GM19372 (cell line): ENCODE measurements around the gene ARR3.
"Not testable (repeated sequence)": the region's sequence is repeated elsewhere in the genome, so short reads cannot be mapped to it uniquely, and the experiment has no call there.

Experiments
- ATAC-seq: cut with Tn5 transposase; IDR thresholded peaks from one replicate; pipeline ENCODE4 v1.9.1; 2021; ENCODE audit warnings: mild to moderate bottlenecking, low read depth, moderate library complexity; ENCODE audit not compliant: unreplicated experiment

The ARR3 gene

DNA sequence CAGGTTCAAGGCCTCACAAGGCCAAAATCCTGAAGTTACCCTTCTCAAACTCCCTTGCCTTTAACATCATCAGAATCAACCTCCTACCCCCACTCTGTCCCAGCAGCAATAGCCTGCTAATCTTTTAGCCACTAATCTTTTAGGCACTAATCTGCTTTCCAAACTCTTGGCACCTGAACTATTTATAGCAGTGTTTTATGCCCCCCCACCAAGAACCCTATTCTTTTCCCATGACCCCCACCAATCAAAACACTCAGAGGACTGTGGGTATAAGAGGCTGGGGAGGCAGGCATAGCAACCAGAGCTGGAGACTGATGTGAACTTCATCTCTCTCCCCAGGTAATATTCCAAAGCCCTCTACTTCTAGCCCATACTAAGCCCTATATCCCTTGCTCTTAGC lies at the start of gene ARR3:
ARR3 (plus strand) TSS at position 301 of the 400 bp plus-strand sequence. CDS start 1,052 bp downstream, outside the sequence.
- no peak for ATAC-seq

DNA sequence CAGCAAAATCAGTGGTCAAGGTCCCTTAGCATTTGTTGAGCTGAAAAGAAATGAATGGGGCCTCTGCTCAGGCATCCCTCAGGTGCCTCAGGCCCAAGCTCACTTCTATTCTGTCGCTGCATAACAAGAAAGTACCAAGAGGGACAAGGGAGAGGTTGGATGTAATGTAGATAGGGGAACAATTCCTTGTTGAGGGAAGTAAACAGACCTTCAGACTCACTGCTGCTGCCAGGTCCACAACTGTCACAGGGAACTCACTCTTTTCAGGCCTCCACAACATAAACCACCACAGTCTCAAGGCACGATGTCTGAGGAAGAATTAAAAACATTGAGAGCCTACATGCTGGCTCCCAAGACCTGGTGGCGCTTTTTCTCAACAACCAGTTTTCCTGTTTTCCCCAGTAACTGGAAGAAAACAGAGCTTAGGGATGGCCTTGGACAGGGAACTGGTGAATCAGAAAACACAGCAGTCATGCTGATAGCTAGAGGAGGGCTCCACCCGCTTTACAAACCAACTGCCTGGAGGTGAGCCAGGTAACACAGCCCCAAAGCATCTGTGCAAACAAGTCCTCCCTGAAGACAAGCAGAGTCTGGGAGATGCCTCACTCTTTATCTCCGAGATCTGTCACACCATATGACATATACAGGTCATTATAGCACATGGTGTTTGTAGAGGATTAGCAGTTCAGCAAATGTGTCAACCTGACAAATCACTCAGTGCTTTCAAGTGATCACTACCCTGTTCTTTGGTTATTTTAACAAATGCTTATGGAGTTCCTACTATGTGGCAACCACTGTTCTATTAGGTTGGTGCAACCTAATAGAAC lies 48.0 kb upstream of the ARR3 start:
- no peak for ATAC-seq

DNA sequence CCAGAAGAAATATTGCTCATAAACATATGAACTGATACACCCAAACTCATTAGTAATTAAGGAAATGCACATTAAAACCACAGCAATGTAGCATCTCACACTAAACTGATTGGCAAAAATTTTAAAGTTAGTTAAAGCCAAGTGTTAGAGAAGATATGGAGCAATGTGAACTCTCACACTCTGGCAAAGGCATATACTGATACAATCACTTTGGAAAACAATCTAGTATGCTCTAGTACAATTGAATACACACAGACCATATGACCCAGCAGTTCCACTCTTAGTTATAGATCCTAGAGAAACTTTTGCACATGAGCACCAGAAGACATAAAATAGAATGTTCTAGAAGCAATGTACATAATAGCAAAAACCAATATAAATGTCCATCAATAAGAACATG lies 42.1 kb upstream of the ARR3 start:
- no peak for ATAC-seq

DNA sequence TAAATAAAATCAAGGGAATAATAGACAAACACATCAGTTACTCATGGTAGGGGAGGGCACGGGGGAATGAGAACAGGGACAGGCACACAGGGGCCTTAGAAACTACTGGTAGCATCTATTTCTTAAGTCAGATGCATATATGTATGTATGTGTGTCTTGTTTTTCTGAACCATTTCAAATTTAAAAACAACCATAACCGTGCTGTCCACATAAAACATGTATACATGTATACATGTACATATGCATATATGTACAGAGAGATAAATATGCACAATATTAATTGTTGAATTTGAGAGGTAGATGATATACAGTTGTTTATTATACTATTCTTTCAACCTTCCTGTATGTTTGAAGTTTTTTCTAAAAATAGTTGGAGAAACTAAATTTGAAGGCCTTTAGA lies 41.4 kb upstream of the ARR3 start:
- ATAC-seq = no peak

DNA sequence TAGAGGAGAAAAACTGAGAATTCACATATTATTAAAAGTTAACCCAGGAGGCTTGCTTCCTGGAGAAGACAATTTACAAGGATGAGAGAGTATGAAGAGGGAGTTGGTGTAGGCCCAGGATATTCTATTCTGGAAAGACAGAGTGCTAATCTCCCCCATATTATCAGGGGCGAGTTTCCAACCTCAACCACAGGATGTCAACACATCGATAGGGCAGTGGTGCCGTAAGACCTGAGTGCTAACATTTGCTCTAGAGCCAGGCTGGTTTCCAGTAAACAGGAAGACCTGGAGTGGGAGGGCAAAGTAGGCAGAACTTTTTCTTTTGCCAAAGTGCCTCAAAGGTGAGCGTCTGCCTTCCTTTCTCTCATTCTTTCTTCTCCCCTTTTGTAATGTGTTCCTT lies 36.5 kb upstream of the ARR3 start:
- no peak for ATAC-seq

DNA sequence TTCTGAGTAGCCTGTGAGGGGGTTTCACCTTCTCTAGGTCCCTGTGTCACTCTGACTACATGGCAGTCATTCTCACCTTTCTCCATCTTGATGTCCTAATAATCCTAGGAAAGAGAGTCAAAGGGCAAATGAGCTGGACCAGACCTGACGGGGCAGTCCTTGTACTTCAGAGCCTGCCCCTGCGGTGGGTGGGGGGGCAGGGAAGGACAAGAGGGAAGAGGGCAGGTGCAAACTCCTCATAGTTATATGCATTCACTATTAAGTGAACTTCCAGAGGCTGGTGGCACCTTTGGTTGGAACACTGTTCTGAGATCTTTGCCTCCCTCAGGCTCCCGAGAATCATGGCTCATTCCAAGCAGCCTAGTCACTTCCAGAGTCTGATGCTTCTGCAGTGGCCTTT lies 33.8 kb upstream of the ARR3 start, which contains the start of gene AWAT1:
AWAT1 (plus strand) TSS at position 301 of the 400 bp plus-strand sequence; CDS start at position 342, 41 bp downstream.
- ATAC-seq = no peak

DNA sequence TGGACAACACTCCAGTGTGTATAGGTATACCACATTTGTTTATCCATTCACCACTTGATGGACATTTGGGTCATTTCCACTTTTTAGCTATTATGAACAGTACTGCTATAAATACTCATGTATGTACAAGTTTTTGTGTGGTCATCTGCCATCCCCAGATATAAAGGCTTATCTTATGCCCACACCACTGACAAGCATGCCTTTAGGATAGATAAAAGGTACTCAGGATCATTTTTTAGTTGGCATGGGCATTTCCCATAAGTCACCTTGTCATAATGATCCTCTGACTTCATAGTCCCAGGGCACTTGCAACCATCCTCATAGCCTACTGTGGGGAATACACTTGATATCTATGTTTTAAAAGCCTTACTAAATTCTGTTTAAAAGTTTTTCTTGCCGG lies 27.4 kb upstream of the ARR3 start:
- ATAC-seq = no peak

DNA sequence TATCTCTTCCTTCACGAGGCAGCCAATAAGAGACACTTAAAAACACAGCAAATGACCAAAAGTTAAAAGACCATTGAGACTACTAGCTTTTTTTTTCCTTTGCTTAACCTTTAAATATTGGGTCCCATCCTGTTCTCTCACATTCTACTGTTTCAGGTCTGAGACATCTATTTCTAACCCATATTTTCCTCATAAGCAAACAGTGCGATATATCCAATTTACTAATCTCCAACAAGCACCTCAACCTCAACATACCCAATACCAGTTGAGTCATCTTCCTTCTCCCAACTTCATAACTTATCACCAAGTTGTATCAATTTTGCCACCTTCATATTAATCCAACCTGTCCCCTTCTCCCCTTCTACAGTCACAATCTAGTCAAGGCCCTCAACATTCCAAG lies 26.6 kb upstream of the ARR3 start:
- ATAC-seq = no peak

DNA sequence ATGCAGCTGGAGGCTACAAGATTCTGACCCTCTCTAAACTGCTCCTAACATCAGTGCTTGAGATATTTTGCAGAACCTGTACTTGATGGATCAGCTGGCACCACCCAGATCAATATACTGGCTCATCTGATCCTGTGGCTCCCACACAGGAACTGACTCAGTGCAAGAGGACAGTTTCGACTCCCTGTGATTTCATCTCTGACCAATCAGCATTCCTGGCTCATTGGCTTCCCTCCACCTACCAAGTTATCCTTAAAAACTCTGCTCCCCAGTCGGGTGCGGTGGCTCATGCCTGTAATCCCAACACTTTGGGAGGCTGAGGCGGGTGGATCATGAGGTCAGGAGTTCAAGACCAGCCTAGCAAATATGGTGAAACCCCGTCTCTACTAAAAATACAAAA lies 24.5 kb upstream of the ARR3 start:
- ATAC-seq = not testable (repeated sequence)

DNA sequence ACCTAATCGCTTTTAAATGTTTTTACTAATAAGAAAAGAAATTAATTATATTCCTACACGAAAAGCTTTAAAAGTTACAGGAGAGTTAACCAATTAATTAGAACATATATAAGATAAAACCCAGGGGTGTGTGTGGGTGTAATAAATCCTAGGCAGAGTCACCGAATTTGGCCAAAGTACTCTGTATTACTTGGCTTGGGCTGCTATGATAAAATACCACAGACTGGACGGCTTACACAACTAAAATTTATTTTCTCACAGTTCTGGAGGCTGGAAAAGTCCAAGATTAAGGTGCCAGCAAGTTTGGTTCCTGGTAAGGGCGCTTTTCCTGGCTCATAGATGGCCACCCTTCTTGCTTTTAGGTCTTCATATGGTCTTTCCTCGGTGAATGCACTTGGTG lies 23.3 kb upstream of the ARR3 start:
- no peak for ATAC-seq

DNA sequence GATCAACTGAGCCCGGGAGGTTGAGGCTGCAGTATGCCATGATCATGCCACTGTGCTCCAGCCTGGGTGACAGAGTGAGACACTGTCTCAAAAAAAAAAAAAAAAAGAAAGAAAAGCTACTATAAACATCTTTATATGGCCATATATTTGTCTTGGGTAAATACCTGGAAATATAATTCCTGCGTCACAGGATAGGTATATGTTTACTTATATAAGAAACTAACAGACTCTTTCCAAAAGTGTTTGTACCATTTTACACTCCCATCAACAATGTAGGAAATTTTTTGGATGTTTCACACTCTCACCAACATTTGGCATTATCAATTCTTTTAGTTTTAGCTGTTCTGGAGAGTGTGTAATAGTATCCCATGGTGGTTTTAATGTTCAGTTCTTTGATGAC lies 20.9 kb upstream of the ARR3 start:
- no peak for ATAC-seq

DNA sequence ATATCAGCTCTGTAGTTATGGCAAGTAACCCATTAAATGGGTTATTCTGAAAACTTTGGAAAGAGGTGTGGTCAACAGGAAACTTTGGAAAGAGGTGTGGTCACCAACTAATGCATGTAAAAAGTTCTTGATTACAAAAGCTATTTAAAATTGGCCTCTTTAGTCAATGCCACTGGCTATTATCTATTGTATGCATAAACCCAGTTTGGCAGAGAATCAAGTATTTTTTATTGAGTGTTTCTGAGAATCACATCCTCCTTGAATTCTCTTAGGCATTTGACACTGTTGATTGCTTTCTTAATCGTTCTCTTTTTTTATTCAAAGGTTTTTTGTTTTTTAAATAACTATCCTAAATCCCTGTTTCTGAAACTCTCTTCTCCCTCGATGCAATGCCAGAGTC lies 15.6 kb upstream of the ARR3 start:
- ATAC-seq = no peak

DNA sequence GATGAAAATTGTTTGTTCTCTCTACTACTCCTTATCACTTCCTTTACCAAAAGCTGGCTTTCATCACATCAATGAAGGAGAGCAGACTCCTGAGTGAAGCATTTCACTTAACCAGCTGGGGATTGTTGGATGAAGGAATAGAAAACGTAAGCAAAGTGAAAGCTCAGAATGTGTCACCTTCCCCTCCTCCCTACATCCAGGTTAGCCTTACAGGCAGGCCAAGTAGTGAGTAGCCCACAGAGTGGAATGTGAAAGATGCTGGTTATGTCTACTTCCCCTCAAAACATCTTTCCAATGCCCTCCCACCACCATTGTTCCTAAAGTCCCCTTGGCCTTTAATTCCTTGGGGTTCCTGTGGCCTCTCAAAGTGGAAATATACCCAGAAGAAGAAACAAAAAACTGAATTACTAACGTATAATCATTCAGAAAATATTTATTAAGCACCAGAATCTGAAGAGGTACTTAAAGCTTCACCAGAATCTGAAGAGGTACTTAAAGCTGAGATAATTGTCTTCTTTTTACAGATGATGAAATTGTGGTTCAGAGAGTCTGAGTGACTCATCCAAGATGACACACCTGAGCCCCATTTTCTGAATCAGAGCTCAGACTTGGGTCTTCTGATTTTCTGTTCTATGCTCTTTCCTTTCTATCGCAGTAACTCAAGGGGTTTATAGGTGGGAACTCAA lies 14.6 kb upstream of the ARR3 start:
- no peak for ATAC-seq

DNA sequence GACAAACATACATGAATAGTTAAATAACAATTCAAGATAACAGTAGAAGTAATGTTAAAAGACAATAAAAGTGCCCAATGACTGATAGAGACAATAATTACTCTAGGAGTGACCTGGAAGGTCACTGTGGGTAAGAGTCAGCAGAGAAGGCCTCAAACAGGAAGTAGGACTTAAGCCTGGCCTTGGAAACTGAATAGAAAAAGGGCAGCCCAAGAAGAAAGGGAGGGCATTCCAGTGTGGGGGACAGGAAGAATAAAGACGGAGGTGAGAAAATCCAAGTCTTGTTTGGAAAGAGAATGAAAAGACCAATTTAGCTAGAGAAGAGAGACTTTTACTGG lies 14.1 kb upstream of the ARR3 start:
- no peak for ATAC-seq

DNA sequence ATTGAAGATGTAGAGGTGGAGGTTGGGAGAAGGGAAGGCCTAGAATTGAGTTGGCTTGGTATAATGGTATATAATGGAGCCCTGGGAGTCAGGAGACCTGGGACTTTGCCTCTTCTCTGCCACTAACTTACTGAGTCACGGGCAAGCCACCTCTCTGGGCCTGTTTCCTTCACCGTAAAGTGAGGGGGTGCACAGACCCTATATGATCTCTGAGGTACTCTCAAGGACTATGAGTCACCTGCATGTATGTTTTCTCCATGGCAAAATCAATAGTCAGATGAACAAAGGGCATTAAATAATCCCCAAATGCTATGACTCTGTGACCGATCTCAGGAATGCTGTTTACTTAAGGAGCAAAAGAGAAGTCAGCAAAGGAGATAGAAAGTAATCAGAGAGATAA lies 13.2 kb upstream of the ARR3 start:
- ATAC-seq = no peak

DNA sequence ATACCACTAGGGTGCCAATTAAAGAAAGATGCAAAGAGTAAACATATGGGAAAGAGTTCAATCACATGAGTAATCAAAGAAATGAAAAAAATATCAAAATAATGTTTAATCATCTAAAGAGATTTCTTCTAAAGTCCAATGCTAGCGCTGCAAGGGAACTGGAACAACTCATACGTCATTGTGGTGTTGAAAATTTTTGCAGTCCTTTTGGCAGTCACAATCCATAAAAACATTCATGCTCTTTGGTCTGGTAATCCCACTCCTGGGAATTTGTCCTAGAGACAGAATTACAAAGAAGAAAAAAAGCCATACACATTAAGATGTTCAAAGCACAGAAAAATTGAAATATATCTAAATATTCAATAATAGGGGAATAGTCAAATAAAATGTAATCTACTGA lies 12.7 kb upstream of the ARR3 start:
- ATAC-seq = no peak

DNA sequence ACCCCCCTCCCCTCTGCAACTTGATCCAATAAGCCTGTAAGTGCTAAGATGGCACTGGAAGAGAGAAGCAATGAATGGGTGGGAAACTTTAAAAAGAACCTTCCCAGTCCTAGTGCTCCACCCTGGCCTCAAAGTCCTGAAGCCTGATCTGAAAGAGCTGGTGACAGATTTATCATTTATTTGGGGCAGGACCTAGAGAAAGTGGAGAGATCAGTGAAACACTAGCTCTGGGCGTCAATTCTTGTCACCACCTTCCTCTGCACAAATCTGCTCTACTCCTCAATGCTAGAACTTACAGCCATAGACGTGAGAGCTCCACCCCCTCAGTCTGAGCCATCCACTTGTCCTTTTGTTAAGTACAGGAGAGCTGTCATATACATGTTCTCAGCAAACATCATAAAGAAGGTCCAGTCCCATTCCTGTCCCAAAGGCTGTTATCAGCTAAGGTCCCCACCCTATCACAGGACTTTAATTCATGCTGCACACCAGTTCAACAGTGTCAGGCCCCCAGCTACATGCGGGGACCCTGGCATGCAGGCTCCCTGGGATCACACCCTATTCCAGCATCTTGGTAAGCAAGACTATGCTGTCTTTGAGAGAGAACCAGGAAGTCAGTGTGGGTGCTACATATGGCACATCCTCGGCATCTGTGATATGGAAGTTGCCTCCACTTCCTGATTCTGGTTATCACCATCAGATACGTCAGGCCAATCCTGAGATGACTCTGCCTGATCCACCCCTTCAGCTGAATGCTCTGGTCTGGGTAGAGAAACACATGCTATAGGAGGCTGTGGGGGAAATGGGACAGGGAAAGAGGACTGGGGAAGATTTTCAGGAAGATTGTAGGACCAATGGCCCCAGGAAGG lies 10.5 kb upstream of the ARR3 start:
- no peak for ATAC-seq

DNA sequence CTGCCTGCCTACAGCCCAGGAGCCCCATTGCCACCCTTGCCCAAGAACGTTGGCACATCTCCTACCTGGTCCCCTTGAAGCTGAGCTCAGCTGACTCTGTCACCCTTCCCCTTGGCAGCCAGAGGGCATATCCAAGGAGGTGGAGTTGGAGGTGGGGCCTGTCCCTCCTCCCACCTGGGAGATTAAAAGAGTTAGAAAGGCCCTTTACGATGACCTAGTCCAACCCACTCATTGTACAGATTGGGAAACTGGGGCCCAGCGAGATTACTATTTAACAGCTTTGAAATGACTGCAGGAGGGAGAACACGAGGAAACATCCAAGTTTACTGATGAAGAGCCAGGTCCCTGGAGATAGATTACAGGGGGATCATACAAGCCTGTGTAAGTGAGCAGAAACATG lies 8.0 kb upstream of the ARR3 start, which contains the start of gene P2RY4:
P2RY4 (minus strand) TSS at position 101 of the 400 bp plus-strand sequence. CDS start 580 bp downstream, outside the sequence.
- ATAC-seq = no peak

DNA sequence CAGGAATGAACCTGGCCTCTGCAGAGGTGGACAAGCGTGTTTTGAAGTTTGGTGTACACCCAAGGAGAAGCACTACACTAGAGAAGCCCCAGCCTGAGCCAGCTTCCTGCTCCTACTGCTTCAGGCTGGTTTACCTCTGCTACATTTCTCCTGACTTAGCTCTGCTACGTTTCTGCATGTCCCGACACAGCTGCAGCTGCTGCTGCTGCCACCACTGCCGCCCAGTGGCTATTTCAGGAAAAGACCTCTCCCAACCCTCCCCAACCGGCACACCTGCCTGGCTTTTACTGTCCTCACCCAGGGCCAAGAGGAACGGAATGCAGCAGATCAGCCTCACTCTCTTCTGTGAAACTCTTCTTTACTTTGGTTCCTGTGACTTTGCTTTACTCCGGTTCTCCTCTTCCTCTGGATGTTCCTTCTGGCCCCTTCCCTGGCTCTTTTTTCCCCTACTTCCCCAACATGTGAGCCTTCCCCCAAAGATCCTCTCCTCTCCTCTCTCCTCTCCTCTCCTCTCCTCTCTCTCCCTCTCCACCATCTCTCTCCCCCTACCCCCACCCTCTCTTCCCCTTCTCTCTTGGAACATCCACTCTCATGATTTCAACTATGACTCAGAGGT lies 5.1 kb upstream of the ARR3 start:
- ATAC-seq = no peak

DNA sequence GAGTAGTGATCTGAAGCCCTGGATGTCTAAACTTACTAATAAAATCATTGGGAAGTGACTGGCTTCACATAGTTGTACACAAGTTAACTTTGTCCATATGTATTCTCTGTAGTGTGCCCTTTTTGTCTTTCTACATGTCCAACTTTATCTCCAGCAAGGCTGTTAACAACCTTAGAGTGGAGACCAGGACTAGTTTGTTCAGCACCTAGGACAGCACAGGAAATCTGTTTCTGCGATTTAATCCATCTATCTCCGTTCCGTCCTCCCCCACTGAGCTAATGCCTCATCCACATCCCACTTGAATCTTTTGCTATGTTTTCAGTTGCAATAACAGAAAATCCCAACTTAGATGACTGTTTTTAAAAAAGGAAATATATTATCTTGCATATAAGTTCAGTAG lies 3.4 kb upstream of the ARR3 start:
- ATAC-seq = no peak

DNA sequence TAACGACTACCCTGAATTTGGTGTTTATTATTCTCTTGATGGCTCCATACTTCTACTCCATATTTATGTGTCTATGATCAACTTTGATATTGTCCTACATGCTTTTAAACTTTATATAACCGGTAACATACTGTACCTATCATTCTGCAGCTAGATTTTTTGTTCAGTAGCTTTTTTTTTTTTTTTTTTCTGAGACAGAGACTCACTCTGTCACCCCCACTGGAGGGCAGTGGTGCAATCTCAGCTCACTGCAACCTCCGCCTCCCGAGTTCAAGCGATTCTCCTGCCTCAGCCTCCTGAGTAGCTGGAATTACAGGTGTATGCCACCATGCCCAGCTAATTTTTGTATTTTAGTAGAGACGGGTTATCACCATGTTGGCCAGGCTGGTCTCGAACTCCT lies 5.9 kb downstream of the ARR3 start:
- not testable (repeated sequence) for ATAC-seq
